T-cell (primary cell): ENCODE measurements around the gene UNC93A. TPM values are rescaled to one million over a fixed set of nuclear protein-coding genes. Genes with fewer than 3 reads are reported as not detected.

Experiments used
- ATAC-seq, 4 experiments: fragments of 200-7000 bp in 3 of 4; fragments of 150-1000 bp in 1 of 4; cut with Tn5 transposase; replicated peaks in 1 of 4; 1 replicate in 3 of 4; 2 replicates in 1 of 4; pipeline ENCODE4 v1.10.0; 2021; ENCODE audit warnings: moderate library complexity in 3 of 4, mild to moderate bottlenecking in 2 of 4, moderate number of reproducible peaks in 1 of 4
- CTCF ChIA-PET, 2 donors: fragments of 300-600 bp; sonication (Branson Sonifier 250); formaldehyde crosslinking; loops; one replicate each; lab custom pipeline; 2022; ENCODE audit warnings: antibody characterized with exemption in 2 of 2; lab: Charles Lee
- POLR2A ChIA-PET, 2 donors: fragments of 300-600 bp; sonication (Branson Sonifier 250); formaldehyde crosslinking; loops; one replicate each; lab custom pipeline; 2022; ENCODE audit warnings: antibody characterized with exemption in 2 of 2; lab: Charles Lee
- DNase-seq, 35 experiments: peaks; one replicate each; pipeline versions ENCODE4 v3.0.0 to v3.0.0-alpha.2; 2013 to 2023
- H3K27ac ChIP-seq: one replicate; pipeline ENCODE4 v1.5.1; 2013; ENCODE audit warnings: low read length
- H3K27me3 ChIP-seq, 2 experiments: replicated peaks in 1 of 2; 1 replicate in 1 of 2; 2 replicates in 1 of 2; pipeline versions ENCODE4 v1.6.1 to v1.7.0; 2013; ENCODE audit warnings: low read length in 1 of 2, mixed read lengths in 1 of 2; ENCODE audit not compliant: control insufficient read depth in 2 of 2, insufficient read depth in 2 of 2; ENCODE audit errors: extremely low read depth in 1 of 2
- H3K36me3 ChIP-seq, 2 donors: 1 replicate in 1 of 2; 2 replicates in 1 of 2; pipeline versions ENCODE4 v1.6.1 to v1.7.0; 2013; ENCODE audit warnings: low read length in 1 of 2; ENCODE audit not compliant: control insufficient read depth in 2 of 2, insufficient read depth in 1 of 2; ENCODE audit errors: extremely low read depth in 1 of 2
- H3K4me1 ChIP-seq, 2 experiments: 1 replicate in 1 of 2; 2 replicates in 1 of 2; pipeline versions ENCODE4 v1.6.1 to v1.7.0; 2013; ENCODE audit warnings: low read length in 2 of 2, mixed read lengths in 1 of 2; ENCODE audit not compliant: insufficient read depth in 2 of 2, control insufficient read depth in 1 of 2; ENCODE audit errors: extremely low read depth in 1 of 2
- H3K4me3 ChIP-seq, 2 donors: 1 replicate in 1 of 2; 2 replicates in 1 of 2; pipeline versions ENCODE4 v1.5.1 to v1.7.0; 2013; ENCODE audit warnings: mild to moderate bottlenecking in 2 of 2, low read length in 1 of 2, moderate library complexity in 1 of 2; ENCODE audit not compliant: control insufficient read depth in 1 of 2; ENCODE audit errors: extremely low read depth in 1 of 2
- H3K9me3 ChIP-seq: 2 replicates; pipeline ENCODE4 v1.7.0; 2013
- H3K27ac Mint-ChIP-seq, 2 donors: one replicate each; pipeline ENCODE4 v1.8.0; 2020 to 2021; ENCODE audit warnings: mild to moderate bottlenecking in 2 of 2, mixed read lengths in 2 of 2
- H3K27me3 Mint-ChIP-seq, 2 donors: one replicate each; pipeline ENCODE4 v1.8.0; 2021 to 2022; ENCODE audit warnings: mixed read lengths in 2 of 2
- H3K36me3 Mint-ChIP-seq: one replicate; pipeline ENCODE4 v1.8.0; 2021; ENCODE audit warnings: mixed read lengths
- H3K4me1 Mint-ChIP-seq, 3 donors: one replicate each; pipeline ENCODE4 v1.8.0; 2020 to 2022; ENCODE audit warnings: mixed read lengths in 3 of 3, mild to moderate bottlenecking in 1 of 3
- H3K4me3 Mint-ChIP-seq, 3 donors: one replicate each; pipeline ENCODE4 v1.8.0; 2020 to 2022; ENCODE audit warnings: mild to moderate bottlenecking in 3 of 3, mixed read lengths in 3 of 3, moderate library complexity in 3 of 3
- H3K9me3 Mint-ChIP-seq, 3 donors: one replicate each; pipeline ENCODE4 v1.8.0; 2020 to 2022; ENCODE audit warnings: mixed read lengths in 3 of 3
- WGBS: methylation state at CpG from one replicate; pipeline ENCODE4 v1.1.5; 2013; ENCODE audit warnings: missing lambda C conversion rate; ENCODE audit not compliant: insufficient coverage; 5-methylcytosine and 5-hydroxymethylcytosine counted together
- total RNA-seq, 35 experiments: library from RNA in 6 of 35; stranded (reverse) in 6 of 35; fragments of 120-200 nt in 1 of 35; gene quantifications; one replicate each; pipeline versions ENCODE4 v1.2.1 to v1.2.4 and lab custom pipeline; 2013 to 2026

UNC93A gene
- total RNA-seq, 5 donors from 2014 or later (not counting 1 experiment from before 2014, with no cell fraction given) = not detected

DNA sequence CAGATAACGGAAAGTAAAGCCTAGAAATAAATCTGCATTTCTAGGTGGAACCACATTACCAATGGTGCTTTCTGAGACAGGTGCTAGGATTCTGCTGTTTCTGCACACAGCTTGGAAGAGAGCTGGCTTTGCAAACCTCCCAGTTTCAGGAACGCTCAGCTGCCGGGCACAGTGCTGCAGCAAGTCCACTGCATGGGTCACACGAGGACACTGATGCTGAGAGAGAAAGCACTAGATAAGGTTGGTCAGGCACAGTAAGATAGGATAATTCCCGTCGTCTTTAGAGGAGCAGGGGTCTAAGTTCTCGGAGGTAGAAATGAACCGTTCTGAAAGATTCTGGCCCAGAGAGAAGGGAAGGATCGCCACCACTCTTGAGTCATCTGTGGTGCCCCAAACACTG is 11.0 kb downstream of the UNC93A start:
- Histone ChIP-seq H3K27ac (no peak overlapping the region), H3K36me3 (no peaks in the 10 kb centered on the region), H3K27me3 (peaks cover 0 to 30% of the 10 kb centered on the region in 2 experiments), H3K9me3 (no peaks in the 10 kb centered on the region), H3K4me3 (no peak overlapping the region), H3K4me1 (no peaks in the 10 kb centered on the region)
- Mint-ChIP-seq H3K27ac (no peak overlapping the region), H3K4me1 (no peaks in the 10 kb centered on the region), H3K4me3 (no peak overlapping the region), H3K9me3 (peaks cover 0 to under 1% (median 0%) of the 10 kb centered on the region in 3 donors), H3K36me3 (no peaks in the 10 kb centered on the region), H3K27me3 (peaks cover 9 to 28% of the 10 kb centered on the region in 2 donors)
- DNase-seq (no peak), ATAC-seq (no peak)
- 85% methylated on average over 9 of the region's 9 CpGs for WGBS
- CTCF ChIA-PET = no interaction called here
- POLR2A ChIA-PET = no interaction called here

DNA sequence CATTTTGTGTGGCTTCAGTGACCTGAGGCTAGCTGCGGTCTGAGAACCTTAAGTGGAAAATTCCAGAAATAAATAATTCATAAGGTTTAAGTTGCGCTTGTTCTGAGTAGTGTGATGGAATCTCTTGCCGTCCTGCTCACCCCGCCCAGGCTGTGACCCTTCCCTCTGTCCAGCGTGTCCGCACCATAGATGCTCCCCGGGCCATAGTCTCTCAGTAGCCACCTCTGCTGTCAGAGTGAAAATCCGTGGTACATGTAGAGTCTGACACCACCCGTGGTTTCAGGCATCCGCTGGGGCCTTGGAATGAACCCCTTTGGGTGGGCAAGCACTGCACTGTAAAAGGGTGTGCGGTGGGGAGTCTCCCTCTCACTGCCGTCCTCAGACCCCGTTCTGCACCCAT is 11.7 kb downstream of the UNC93A start:
- peaks cover 0 to 4% (median 0%) of the 10 kb centered on the region in 3 donors for H3K9me3 Mint-ChIP-seq
- H3K4me1 Mint-ChIP-seq = no peaks in the 10 kb centered on the region
- no peaks in the 10 kb centered on the region for H3K4me1 ChIP-seq
- no peaks in the 10 kb centered on the region for H3K36me3 Mint-ChIP-seq
- no peak overlapping the region for H3K27ac Mint-ChIP-seq
- H3K27ac ChIP-seq = no peak overlapping the region
- no peak overlapping the region for H3K4me3 Mint-ChIP-seq
- peaks cover 0 to 29% of the 10 kb centered on the region in 2 experiments for H3K27me3 ChIP-seq
- CTCF ChIA-PET = no interaction called here
- DNase-seq = no peak
- H3K27me3 Mint-ChIP-seq = peaks cover 10 to 25% of the 10 kb centered on the region in 2 donors
- 82% methylated on average over 8 of the region's 13 CpGs for WGBS
- no peaks in the 10 kb centered on the region for H3K9me3 ChIP-seq
- POLR2A ChIA-PET = no interaction called here
- ATAC-seq = no peak
- H3K36me3 ChIP-seq = no peaks in the 10 kb centered on the region
- H3K4me3 ChIP-seq = no peak overlapping the region

DNA sequence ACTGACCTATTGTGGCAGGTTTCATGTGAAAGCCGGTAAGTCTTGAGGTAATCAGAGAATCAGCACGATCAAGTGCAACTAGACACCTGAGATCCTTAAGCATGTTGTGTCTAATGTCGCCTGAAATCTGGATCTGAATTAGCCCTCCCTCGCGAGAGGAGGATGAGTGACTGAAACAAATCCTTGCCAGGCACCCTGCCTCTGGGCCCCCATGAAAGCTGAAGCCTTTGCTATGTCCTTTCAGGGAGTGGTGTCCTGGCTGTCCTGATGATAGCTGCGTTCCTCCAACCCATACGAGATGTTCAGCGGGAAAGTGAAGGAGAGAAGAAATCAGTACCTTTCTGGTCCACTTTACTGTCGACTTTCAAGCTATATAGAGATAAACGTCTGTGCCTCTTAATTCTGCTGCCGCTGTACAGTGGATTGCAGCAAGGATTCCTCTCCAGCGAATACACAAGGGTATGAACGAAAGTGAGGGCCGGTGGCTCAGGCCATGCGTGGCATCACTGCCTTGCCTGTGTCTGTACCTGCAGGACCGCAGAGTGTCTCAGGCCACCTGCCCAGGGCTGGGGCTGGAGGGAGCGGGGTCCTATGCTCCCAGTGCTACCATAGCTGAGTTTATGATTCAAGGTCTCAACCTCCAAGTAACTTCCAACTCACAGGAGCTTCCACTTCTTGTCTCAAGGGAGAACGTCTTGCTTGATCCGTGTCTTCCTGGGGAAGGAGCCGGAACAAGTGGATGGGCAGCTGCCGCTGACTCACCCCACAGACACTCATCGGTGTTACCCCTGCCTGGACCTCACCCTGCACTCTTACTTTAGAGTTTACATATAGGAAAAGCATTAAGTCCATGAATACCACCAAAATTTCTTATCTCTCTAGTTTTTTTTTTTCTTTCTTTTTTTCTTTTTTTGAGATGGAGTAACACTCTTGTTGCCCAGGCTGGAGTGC is 12.8 kb downstream of the UNC93A start:
- Histone ChIP-seq H3K36me3 (no peaks in the 10 kb centered on the region), H3K9me3 (no peaks in the 10 kb centered on the region), H3K27ac (no peak overlapping the region), H3K27me3 (peaks cover 0 to 27% of the 10 kb centered on the region in 2 experiments), H3K4me1 (no peaks in the 10 kb centered on the region), H3K4me3 (no peak overlapping the region)
- no peaks in the 10 kb centered on the region for H3K4me1 Mint-ChIP-seq
- ATAC-seq (no peak), DNase-seq (no peak)
- CTCF ChIA-PET = no interaction called here
- 86% methylated on average over 19 of the region's 22 CpGs for WGBS
- no peak overlapping the region for H3K4me3 Mint-ChIP-seq
- H3K36me3 Mint-ChIP-seq = no peaks in the 10 kb centered on the region
- no peak overlapping the region for H3K27ac Mint-ChIP-seq
- H3K9me3 Mint-ChIP-seq = peaks cover 0 to 4% (median 0%) of the 10 kb centered on the region in 3 donors
- H3K27me3 Mint-ChIP-seq = peaks cover 4 to 21% of the 10 kb centered on the region in 2 donors
- POLR2A ChIA-PET = interaction anchor here in 1 of 2 donors (0.6 kb wide), 1 partner anchor 28 kb away, joined by 3 read pairs; no protein-coding TSS in a partner anchor

DNA sequence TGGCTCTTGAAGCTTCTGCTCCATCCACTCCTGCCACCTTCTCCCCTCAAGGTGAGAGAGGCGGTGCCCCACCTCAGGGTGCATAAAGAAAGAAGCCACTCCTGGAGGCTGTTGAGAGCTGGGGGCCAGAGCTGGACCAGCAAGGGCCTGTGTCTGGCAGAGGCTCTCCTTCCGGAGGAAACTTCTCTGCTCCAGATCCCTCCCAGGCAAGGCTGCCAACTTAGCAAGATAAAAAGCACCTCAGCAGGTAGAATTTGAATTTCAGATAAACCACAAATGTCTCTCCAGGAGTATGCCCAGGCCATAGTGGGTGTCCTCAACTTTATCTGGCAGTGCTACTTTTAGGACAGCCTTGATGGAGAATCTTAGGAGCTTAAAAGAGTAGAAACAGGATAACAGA is 13.8 kb downstream of the UNC93A start:
- H3K27ac ChIP-seq = no peak overlapping the region
- peaks cover 6 to 16% of the 10 kb centered on the region in 2 donors for H3K27me3 Mint-ChIP-seq
- H3K27me3 ChIP-seq = peaks cover 0 to 19% of the 10 kb centered on the region in 2 experiments
- CTCF ChIA-PET = no interaction called here
- POLR2A ChIA-PET = no interaction called here
- H3K9me3 ChIP-seq = no peaks in the 10 kb centered on the region
- H3K9me3 Mint-ChIP-seq = peaks cover 0 to 4% (median 0%) of the 10 kb centered on the region in 3 donors
- H3K4me1 ChIP-seq = no peaks in the 10 kb centered on the region
- DNase-seq (no peak), ATAC-seq (no peak)
- H3K4me1 Mint-ChIP-seq = no peaks in the 10 kb centered on the region
- no peak overlapping the region for H3K4me3 Mint-ChIP-seq
- H3K36me3 Mint-ChIP-seq = no peaks in the 10 kb centered on the region
- H3K36me3 ChIP-seq = no peaks in the 10 kb centered on the region
- H3K4me3 ChIP-seq = no peak overlapping the region
- no peak overlapping the region for H3K27ac Mint-ChIP-seq
- 100% methylated on average over 1 of the region's 2 CpGs for WGBS

DNA sequence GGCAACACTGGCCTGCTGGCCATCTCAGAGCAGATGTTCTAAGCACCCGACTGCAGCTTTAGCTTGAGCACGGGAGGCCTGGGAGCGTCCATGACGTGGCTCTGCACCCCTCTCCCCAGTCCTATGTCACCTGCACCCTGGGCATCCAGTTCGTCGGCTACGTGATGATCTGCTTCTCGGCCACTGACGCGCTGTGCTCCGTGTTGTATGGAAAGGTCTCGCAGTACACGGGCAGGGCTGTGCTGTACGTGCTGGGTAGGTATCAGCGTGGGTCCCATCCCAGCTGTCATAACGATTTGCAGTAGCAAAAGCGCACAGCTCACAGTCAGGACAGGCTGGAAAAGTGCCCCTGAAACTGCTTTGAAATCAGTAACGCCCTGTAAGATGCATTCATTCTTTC is 14.7 kb downstream of the UNC93A start:
- H3K36me3 ChIP-seq = no peaks in the 10 kb centered on the region
- DNase-seq (no peak), ATAC-seq (no peak)
- H3K27ac Mint-ChIP-seq = no peak overlapping the region
- ChIA-PET CTCF (no interaction called here), POLR2A (no interaction called here)
- no peaks in the 10 kb centered on the region for H3K4me1 ChIP-seq
- peaks cover 0 to 12% of the 10 kb centered on the region in 2 experiments for H3K27me3 ChIP-seq
- no peaks in the 10 kb centered on the region for H3K4me1 Mint-ChIP-seq
- H3K27me3 Mint-ChIP-seq = peaks cover 6 to 13% of the 10 kb centered on the region in 2 donors
- WGBS = 78% methylated on average over 15 of the region's 18 CpGs
- no peaks in the 10 kb centered on the region for H3K9me3 ChIP-seq
- H3K4me3 Mint-ChIP-seq = no peak overlapping the region
- no peak overlapping the region for H3K4me3 ChIP-seq
- peaks cover 0 to 4% (median 0%) of the 10 kb centered on the region in 3 donors for H3K9me3 Mint-ChIP-seq
- no peaks in the 10 kb centered on the region for H3K36me3 Mint-ChIP-seq
- H3K27ac ChIP-seq = no peak overlapping the region

DNA sequence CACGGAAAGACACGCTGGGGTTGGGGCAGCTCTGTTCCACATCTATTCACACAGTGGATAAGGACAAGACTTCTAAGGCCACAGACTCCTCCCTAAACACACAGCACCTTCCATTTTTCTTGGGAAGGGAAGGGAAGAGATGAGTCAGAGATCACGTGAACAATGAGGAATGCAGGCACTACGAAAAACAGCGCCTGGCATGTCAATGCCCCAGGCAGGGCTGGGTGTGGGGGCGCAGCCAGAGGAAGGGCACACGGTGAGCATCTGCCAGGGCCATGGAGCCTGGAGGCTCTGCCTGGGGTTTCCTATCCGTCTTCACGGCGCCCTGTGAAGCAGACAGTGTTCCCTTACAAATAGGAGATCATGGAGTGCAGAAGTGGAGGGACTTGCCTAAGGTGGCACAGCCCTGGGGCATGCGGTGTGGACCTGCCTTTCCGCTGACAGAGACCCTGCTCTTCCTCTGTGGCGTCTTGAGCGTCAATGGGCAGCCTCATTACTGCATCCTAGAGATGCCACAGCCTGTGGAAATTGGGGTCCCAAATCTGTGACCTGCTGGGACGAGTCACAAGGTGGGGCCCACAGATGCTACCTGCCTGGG is 15.4 kb downstream of the UNC93A start:
- H3K9me3 ChIP-seq = no peaks in the 10 kb centered on the region
- H3K4me1 Mint-ChIP-seq = no peaks in the 10 kb centered on the region
- H3K27me3 Mint-ChIP-seq = peaks cover 6 to 11% of the 10 kb centered on the region in 2 donors
- H3K9me3 Mint-ChIP-seq = peaks cover 0 to 4% (median 0%) of the 10 kb centered on the region in 3 donors
- no peaks in the 10 kb centered on the region for H3K4me1 ChIP-seq
- peaks cover 0 to 12% of the 10 kb centered on the region in 2 experiments for H3K27me3 ChIP-seq
- POLR2A ChIA-PET = no interaction called here
- H3K4me3 ChIP-seq = no peak overlapping the region
- CTCF ChIA-PET = no interaction called here
- H3K36me3 ChIP-seq = no peaks in the 10 kb centered on the region
- ATAC-seq (no peak), DNase-seq (no peak)
- 89% methylated on average over 10 of the region's 15 CpGs for WGBS
- H3K27ac ChIP-seq = no peak overlapping the region
- H3K4me3 Mint-ChIP-seq = no peak overlapping the region
- H3K27ac Mint-ChIP-seq = no peak overlapping the region
- no peaks in the 10 kb centered on the region for H3K36me3 Mint-ChIP-seq
